Glomerular visceral epithelial cell (primary cell): ENCODE results near the gene COL4A1.
A peak's percentile ranks its signal among the peaks of the same experiment; 100 is the strongest.

Experiments used
- DNase-seq: peaks from one replicate; pipeline ENCODE4 v3.0.0-alpha.2; 2016; ENCODE audit errors: extremely low spot score

The COL4A1 gene

GRCh38 chr13:110276553-110276950 lies 30.4 kb downstream of the COL4A1 start:
- DNase-seq = no peak

- no peak for DNase-seq
Observed at GRCh38 chr13:110275931-110276552, 30.9 kb downstream of the COL4A1 start.

- no peak for DNase-seq
Observed at GRCh38 chr13:110274687-110275086, 32.3 kb downstream of the COL4A1 start.

- no peak for DNase-seq
Observed at GRCh38 chr13:110273254-110273653, 33.7 kb downstream of the COL4A1 start.

GRCh38 chr13:110272651-110273050 lies 34.3 kb downstream of the COL4A1 start:
- no peak for DNase-seq

GRCh38 chr13:110272227-110272626 lies 34.7 kb downstream of the COL4A1 start:
- DNase-seq = no peak

GRCh38 chr13:110271313-110271712 lies 35.6 kb downstream of the COL4A1 start:
- no peak for DNase-seq

- no peak for DNase-seq
Observed at GRCh38 chr13:110270507-110270906, 36.5 kb downstream of the COL4A1 start.

GRCh38 chr13:110269509-110270185 lies 37.3 kb downstream of the COL4A1 start:
- DNase-seq = no peak

- no peak for DNase-seq
Observed at GRCh38 chr13:110268576-110269185, 38.3 kb downstream of the COL4A1 start.

- no peak for DNase-seq
Observed at GRCh38 chr13:110268061-110268460, 38.9 kb downstream of the COL4A1 start.

GRCh38 chr13:110266983-110267382 lies 40.0 kb downstream of the COL4A1 start:
- no peak for DNase-seq

- no peak for DNase-seq
Observed at GRCh38 chr13:110266431-110266809, 40.5 kb downstream of the COL4A1 start.

- DNase-seq = no peak
Observed at GRCh38 chr13:110265682-110266430, 41.1 kb downstream of the COL4A1 start.

- DNase-seq = no peak
Observed at GRCh38 chr13:110265341-110265681, 41.6 kb downstream of the COL4A1 start.

GRCh38 chr13:110264685-110265275 lies 42.2 kb downstream of the COL4A1 start:
- DNase-seq = no peak

- DNase-seq = peak; percentile 81
Observed at GRCh38 chr13:110263888-110264287, 43.1 kb downstream of the COL4A1 start.

- DNase-seq = no peak
Observed at GRCh38 chr13:110263404-110263803, 43.6 kb downstream of the COL4A1 start.

GRCh38 chr13:110262508-110263291 lies 44.3 kb downstream of the COL4A1 start:
- DNase-seq = peak; percentile 22

GRCh38 chr13:110262082-110262436 lies 44.9 kb downstream of the COL4A1 start:
- no peak for DNase-seq
